Panc1 (cell line): ENCODE data around the gene RIMBP3C.
"Not testable (repeated sequence)": the region's sequence is repeated elsewhere in the genome, so short reads cannot be mapped to it uniquely, and the experiment has no call there.

Experiments
- POLR2AphosphoS5 ChIP-seq: IDR thresholded peaks from 2 replicates; pipeline ENCODE4 v1.6.1; 2012; ENCODE audit warnings: mild to moderate bottlenecking, low read depth, low read length, moderate library complexity
- TCF7L2 ChIP-seq: IDR thresholded peaks from 2 replicates; pipeline ENCODE4 v1.6.1; 2011; ENCODE audit warnings: mild to moderate bottlenecking, low read depth, low read length, inconsistent platforms
- TF ChIP-seq, protein P1 (sequence below): fragments of 450-650 bp; IDR thresholded peaks from 2 replicates; pipeline ENCODE4 v1.5.1; 2017; ENCODE audit warnings: mild to moderate bottlenecking

DNA sequence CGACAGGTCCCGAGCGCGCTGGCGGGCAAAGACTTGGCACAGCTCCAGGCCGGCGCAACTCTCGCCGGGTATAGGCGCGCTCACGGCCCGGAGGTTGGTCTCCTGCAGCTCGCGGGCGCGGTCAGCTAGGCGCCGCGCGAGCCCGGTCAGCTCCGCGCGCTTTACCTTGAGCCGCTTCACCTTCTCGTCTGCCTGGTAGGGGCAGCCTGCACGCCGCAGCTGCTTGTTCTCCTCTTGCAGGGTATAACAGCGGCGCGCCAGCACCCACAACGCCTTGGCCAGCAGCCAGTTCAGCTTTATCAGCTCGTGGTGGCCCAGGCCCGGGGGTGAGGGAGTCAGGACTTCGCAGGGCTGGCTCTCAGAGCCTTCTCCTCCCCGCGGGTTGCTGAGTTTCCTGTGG is 1.7 kb downstream of the RIMBP3C start:
- TF ChIP-seq TCF7L2, POLR2AphosphoS5: not testable (repeated sequence)
- TF ChIP-seq, protein P1, sequence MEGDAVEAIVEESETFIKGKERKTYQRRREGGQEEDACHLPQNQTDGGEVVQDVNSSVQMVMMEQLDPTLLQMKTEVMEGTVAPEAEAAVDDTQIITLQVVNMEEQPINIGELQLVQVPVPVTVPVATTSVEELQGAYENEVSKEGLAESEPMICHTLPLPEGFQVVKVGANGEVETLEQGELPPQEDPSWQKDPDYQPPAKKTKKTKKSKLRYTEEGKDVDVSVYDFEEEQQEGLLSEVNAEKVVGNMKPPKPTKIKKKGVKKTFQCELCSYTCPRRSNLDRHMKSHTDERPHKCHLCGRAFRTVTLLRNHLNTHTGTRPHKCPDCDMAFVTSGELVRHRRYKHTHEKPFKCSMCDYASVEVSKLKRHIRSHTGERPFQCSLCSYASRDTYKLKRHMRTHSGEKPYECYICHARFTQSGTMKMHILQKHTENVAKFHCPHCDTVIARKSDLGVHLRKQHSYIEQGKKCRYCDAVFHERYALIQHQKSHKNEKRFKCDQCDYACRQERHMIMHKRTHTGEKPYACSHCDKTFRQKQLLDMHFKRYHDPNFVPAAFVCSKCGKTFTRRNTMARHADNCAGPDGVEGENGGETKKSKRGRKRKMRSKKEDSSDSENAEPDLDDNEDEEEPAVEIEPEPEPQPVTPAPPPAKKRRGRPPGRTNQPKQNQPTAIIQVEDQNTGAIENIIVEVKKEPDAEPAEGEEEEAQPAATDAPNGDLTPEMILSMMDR, result not testable (repeated sequence)
